Panc1 (cell line): ENCODE results near the gene MRPL2.

Source experiments
- CTCF ChIP-seq: fragments of 450-650 bp; IDR thresholded peaks from 2 replicates; pipeline ENCODE4 v1.5.1; 2017; ENCODE audit warnings: mild to moderate bottlenecking
- POLR2AphosphoS5 ChIP-seq: IDR thresholded peaks from 2 replicates; pipeline ENCODE4 v1.6.1; 2012; ENCODE audit warnings: mild to moderate bottlenecking, low read depth, low read length, moderate library complexity
- REST ChIP-seq, 2 experiments: IDR thresholded peaks; 2 replicates each; pipeline ENCODE4 v1.6.1; 2011 to 2012; ENCODE audit warnings: low read depth in 2 of 2, control low read depth in 1 of 2, low read length in 1 of 2, mild to moderate bottlenecking in 1 of 2, moderate library complexity in 1 of 2; ENCODE audit not compliant: insufficient read depth in 1 of 2
- SIN3A ChIP-seq: IDR thresholded peaks from 2 replicates; pipeline ENCODE4 v1.6.1; 2012; ENCODE audit warnings: low read depth, mild to moderate bottlenecking, low read length, moderate library complexity, borderline replicate concordance; ENCODE audit not compliant: insufficient read depth

- no peak for TF ChIP-seq CTCF
- TF ChIP-seq REST (IDR thresholded peaks at IDR 0.05; ENCODE audit: insufficient read depth in 1 of 2, low read depth in 2 of 2, low read length in 1 of 2) = no peak
- no peak for TF ChIP-seq POLR2AphosphoS5
- TF ChIP-seq SIN3A = no peak
Observed at GRCh38 chr6:43036712-43037111, 22.5 kb downstream of the MRPL2 start.
